Naive thymus-derived CD4-positive, alpha-beta T cell (primary cell): ENCODE results near the gene ENOX1. TPM values are rescaled to one million over a fixed set of nuclear protein-coding genes. Genes with fewer than 3 reads are reported as not detected.

Source experiments
- ATAC-seq: fragments of 150-1000 bp; cut with Tn5 transposase; 2 replicates; pipeline ENCODE4 v1.10.0; 2021; ENCODE audit warnings: mild to moderate bottlenecking, moderate library complexity
- CTCF ChIA-PET: fragments of 350-600 bp; sonication (Branson Sonifier 250); formaldehyde crosslinking; loops from one replicate; lab custom pipeline; 2021; ENCODE audit warnings: antibody characterized with exemption; lab: Charles Lee
- POLR2A ChIA-PET: fragments of 350-600 bp; sonication (Branson Sonifier 250); formaldehyde crosslinking; loops from one replicate; lab custom pipeline; 2021; ENCODE audit warnings: antibody characterized with exemption, inconsistent platforms; lab: Charles Lee
- DNase-seq, 9 donors: peaks; one replicate each; pipeline versions ENCODE4 v3.0.0 to v3.0.0-alpha.2; 2020 to 2022; ENCODE audit warnings: mixed read lengths in 1 of 9
- H3K27ac ChIP-seq: one replicate; pipeline ENCODE4 v1.7.0; 2013; ENCODE audit warnings: mild to moderate bottlenecking, low read depth, low read length, moderate library complexity
- H3K27me3 ChIP-seq, 2 donors: one replicate each; pipeline ENCODE4 v1.7.0; 2013; ENCODE audit warnings: low read length in 2 of 2, mild to moderate bottlenecking in 2 of 2, moderate library complexity in 2 of 2; ENCODE audit not compliant: control insufficient read depth in 2 of 2, insufficient read depth in 2 of 2
- H3K36me3 ChIP-seq, 3 experiments: 1 replicate in 2 of 3; 2 replicates in 1 of 3; pipeline ENCODE4 v1.7.0; 2013; ENCODE audit warnings: low read length in 3 of 3, mild to moderate bottlenecking in 3 of 3, moderate library complexity in 1 of 3; ENCODE audit not compliant: insufficient read depth in 3 of 3, control insufficient read depth in 2 of 3
- H3K4me1 ChIP-seq, 2 donors: one replicate each; pipeline ENCODE4 v1.7.0; 2013; ENCODE audit warnings: low read length in 2 of 2, mild to moderate bottlenecking in 2 of 2, moderate library complexity in 1 of 2; ENCODE audit not compliant: control insufficient read depth in 2 of 2, insufficient read depth in 2 of 2
- H3K4me3 ChIP-seq: 2 replicates; pipeline ENCODE4 v1.7.0; 2013; ENCODE audit warnings: mild to moderate bottlenecking, low read length
- H3K9me3 ChIP-seq, 3 experiments: 1 replicate in 2 of 3; 2 replicates in 1 of 3; pipeline ENCODE4 v1.7.0; 2013; ENCODE audit warnings: low read length in 3 of 3; ENCODE audit not compliant: control insufficient read depth in 2 of 3
- H3K27ac Mint-ChIP-seq, 9 donors: one replicate each; pipeline ENCODE4 v1.8.0; 2020 to 2022; ENCODE audit warnings: mixed read lengths in 9 of 9, mild to moderate bottlenecking in 8 of 9, moderate library complexity in 5 of 9, inconsistent platforms in 2 of 9
- H3K27me3 Mint-ChIP-seq, 5 donors: one replicate each; pipeline ENCODE4 v1.8.0; 2021 to 2022; ENCODE audit warnings: mixed read lengths in 5 of 5, mild to moderate bottlenecking in 1 of 5
- H3K36me3 Mint-ChIP-seq, 5 donors: one replicate each; pipeline ENCODE4 v1.8.0; 2020 to 2022; ENCODE audit warnings: mixed read lengths in 5 of 5, mild to moderate bottlenecking in 3 of 5, inconsistent platforms in 1 of 5
- H3K4me1 Mint-ChIP-seq, 7 donors: one replicate each; pipeline ENCODE4 v1.8.0; 2020 to 2022; ENCODE audit warnings: mixed read lengths in 7 of 7, mild to moderate bottlenecking in 3 of 7, inconsistent platforms in 1 of 7
- H3K4me3 Mint-ChIP-seq, 10 donors: one replicate each; pipeline ENCODE4 v1.8.0; 2020 to 2022; ENCODE audit warnings: mild to moderate bottlenecking in 10 of 10, mixed read lengths in 10 of 10, moderate library complexity in 6 of 10, inconsistent platforms in 2 of 10
- H3K9me3 Mint-ChIP-seq, 11 donors: one replicate each; pipeline ENCODE4 v1.8.0; 2020 to 2022; ENCODE audit warnings: mixed read lengths in 11 of 11, mild to moderate bottlenecking in 4 of 11, inconsistent platforms in 1 of 11, moderate library complexity in 1 of 11
- intact Hi-C, 2 donors: fragments of 100-400 bp; cut with micrococcal nuclease; formaldehyde crosslinking; loops; one replicate each; pipeline ENCODE4 v1.15.1; 2023
- polyA plus RNA-seq, 2 donors: library from polyadenylated mRNA; unstranded; fragments of 300-500 nt; fragmentation: Illumina TruSeq; gene quantifications; one replicate each; pipeline ENCODE4 v1.2.3, GENCODE V29; 2021
- total RNA-seq, 6 experiments: library from RNA in 5 of 6; stranded (reverse) in 5 of 6; gene quantifications; 1 replicate in 5 of 6; 2 replicates in 1 of 6; pipeline ENCODE4 v1.2.3 and lab custom pipeline; 2021 to 2026

The ENOX1 gene
- total and polyA plus RNA-seq, 7 experiments from 2014 or later, result 0.17 TPM; not detected in 6

DNA sequence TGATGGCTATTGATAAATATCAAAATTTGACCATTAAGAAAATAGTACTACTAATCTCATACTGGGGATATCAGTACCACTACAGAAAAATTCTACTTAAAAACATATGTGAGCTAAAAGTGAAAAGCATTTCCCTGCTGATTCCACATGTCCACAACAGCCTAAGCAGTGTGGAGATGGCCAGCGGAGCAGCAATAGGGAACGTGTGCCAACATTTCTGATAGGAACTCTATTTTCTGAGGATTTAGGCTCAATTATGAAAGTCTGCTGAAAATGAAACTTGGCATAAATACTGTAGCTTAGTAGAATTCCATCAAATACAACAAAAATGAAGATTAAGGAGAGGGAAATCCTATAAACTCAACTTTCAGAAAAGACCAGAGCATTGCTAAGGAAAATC is 311.6 kb downstream of the ENOX1 start:
- H3K4me1 Mint-ChIP-seq, result peaks cover 0 to 1% (median 0%) of the 10 kb centered on the region in 7 donors
- Histone ChIP-seq H3K27ac (no peak overlapping the region), H3K4me1 (no peaks in the 10 kb centered on the region), H3K9me3 (no peaks in the 10 kb centered on the region), H3K27me3 (no peaks in the 10 kb centered on the region), H3K36me3 (no peaks in the 10 kb centered on the region), H3K4me3 (no peak overlapping the region)
- POLR2A ChIA-PET, result no interaction called here
- no peaks in the 10 kb centered on the region for H3K36me3 Mint-ChIP-seq
- H3K4me3 Mint-ChIP-seq, result no peak overlapping the region
- no peak for DNase-seq
- intact Hi-C loops, result no loop called here
- CTCF ChIA-PET, result no interaction called here
- H3K27ac Mint-ChIP-seq, result no peak overlapping the region
- no peak for ATAC-seq
- H3K9me3 Mint-ChIP-seq, result no peaks in the 10 kb centered on the region
- peaks cover 13 to 25% (median 20%) of the 10 kb centered on the region in 5 donors for H3K27me3 Mint-ChIP-seq

DNA sequence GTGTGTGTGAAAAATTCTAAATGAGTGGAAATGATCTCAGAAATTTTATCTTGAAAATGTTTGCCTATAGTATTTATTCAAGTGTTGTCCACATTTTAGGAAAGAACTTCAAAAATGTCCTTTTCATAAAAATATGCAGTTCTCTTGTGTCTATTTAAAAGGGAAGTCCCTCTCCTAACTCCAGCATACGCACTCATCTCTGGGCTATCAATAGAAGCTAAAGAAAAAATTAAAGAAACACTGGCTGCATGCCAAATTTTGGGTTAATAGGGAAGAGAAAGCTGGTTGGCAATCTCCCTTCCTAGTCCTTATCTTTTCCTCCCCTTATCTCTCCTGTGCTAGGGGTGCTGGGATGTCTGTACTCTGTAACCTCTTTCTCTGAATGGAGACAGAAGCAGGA is 313.3 kb downstream of the ENOX1 start:
- Mint-ChIP-seq H3K36me3 (no peaks in the 10 kb centered on the region), H3K4me1 (no peaks in the 10 kb centered on the region), H3K27ac (no peak overlapping the region), H3K27me3 (peaks cover 13 to 31% (median 18%) of the 10 kb centered on the region in 5 donors), H3K9me3 (no peaks in the 10 kb centered on the region), H3K4me3 (no peak overlapping the region)
- ChIA-PET POLR2A (no interaction called here), CTCF (no interaction called here)
- Histone ChIP-seq H3K4me1 (no peaks in the 10 kb centered on the region), H3K27ac (no peak overlapping the region), H3K4me3 (no peak overlapping the region), H3K9me3 (no peaks in the 10 kb centered on the region), H3K36me3 (no peaks in the 10 kb centered on the region), H3K27me3 (no peaks in the 10 kb centered on the region)
- ATAC-seq (no peak), DNase-seq (no peak)
- intact Hi-C loops, result no loop called here

DNA sequence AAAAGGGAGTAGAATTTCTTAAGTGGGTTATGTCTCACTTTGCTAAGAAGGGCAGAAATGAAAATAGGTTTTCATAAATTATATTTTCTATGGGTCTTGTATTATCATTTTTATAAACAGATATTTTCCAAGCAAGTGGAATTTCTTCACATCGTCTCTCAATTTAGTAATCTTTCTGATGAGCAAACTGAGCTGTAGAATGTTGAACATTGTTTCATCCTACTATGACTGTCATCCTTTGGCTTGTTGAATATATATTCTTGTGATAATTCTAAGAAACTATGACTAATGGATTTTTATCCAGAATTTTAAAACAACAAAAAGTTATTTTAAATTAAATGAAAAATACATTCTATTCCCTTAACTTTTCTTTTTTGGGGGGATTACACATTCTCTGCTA is 313.8 kb downstream of the ENOX1 start:
- Mint-ChIP-seq H3K4me3 (no peak overlapping the region), H3K9me3 (no peaks in the 10 kb centered on the region), H3K36me3 (no peaks in the 10 kb centered on the region), H3K27ac (no peak overlapping the region), H3K4me1 (no peaks in the 10 kb centered on the region), H3K27me3 (peaks cover 13 to 35% (median 18%) of the 10 kb centered on the region in 5 donors)
- Histone ChIP-seq H3K4me3 (no peak overlapping the region), H3K27me3 (no peaks in the 10 kb centered on the region), H3K27ac (no peak overlapping the region), H3K4me1 (no peaks in the 10 kb centered on the region), H3K36me3 (no peaks in the 10 kb centered on the region), H3K9me3 (no peaks in the 10 kb centered on the region)
- ChIA-PET POLR2A (no interaction called here), CTCF (no interaction called here)
- DNase-seq, result no peak
- ATAC-seq, result no peak
- intact Hi-C loops, result no loop called here

DNA sequence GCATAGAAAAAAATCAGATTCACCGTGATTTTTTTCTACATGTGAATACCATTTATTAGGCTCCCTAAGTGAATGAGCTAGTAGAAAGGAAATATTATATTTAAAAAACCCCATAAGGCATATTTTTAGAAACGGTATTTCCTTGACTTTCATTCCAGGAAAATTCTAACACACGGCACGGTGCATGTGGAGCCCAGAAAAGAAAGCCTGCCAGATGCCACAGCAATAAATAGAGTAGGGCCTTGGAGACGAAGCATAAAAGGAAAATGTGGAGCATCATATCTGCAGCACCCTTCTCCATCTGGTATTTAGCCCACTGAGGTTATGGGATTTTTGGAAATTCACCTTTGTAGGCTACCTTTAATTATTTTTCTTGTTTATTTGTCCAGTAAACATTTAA is 314.4 kb downstream of the ENOX1 start:
- ATAC-seq, result no peak
- CTCF ChIA-PET, result interaction anchor here (0.8 kb wide), 1 partner anchor 27 kb away, joined by 3 read pairs; no protein-coding TSS in a partner anchor

DNA sequence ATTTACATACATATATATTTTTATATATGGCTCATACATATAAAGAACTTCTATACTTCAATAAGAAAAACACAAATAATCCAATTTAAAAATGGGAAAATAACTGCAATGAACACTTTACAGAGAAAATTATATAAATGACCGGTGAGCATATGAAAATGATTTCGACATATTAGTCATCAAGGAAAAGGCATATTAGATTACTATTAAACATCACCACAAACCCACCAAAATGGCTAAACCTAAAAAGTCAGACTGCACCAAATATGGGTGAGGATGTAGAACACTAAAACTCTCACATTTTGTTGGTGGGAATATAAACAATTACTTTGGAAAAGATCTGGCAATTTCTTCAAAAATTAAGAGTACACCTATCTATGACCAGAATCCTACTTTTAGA is 316.2 kb downstream of the ENOX1 start:
- no peaks in the 10 kb centered on the region for H3K36me3 Mint-ChIP-seq
- CTCF ChIA-PET, result no interaction called here
- peaks cover 13 to 35% (median 15%) of the 10 kb centered on the region in 5 donors for H3K27me3 Mint-ChIP-seq
- no peaks in the 10 kb centered on the region for H3K27me3 ChIP-seq
- no peaks in the 10 kb centered on the region for H3K9me3 Mint-ChIP-seq
- DNase-seq, result no peak
- no peak overlapping the region for H3K27ac Mint-ChIP-seq
- no peaks in the 10 kb centered on the region for H3K4me1 Mint-ChIP-seq
- H3K9me3 ChIP-seq, result no peaks in the 10 kb centered on the region
- ATAC-seq, result no peak
- no peaks in the 10 kb centered on the region for H3K36me3 ChIP-seq
- intact Hi-C loops, result no loop called here
- H3K27ac ChIP-seq, result no peak overlapping the region
- H3K4me1 ChIP-seq, result no peaks in the 10 kb centered on the region
- no peak overlapping the region for H3K4me3 ChIP-seq
- no peak overlapping the region for H3K4me3 Mint-ChIP-seq
- POLR2A ChIA-PET, result no interaction called here

More for the DNA sequence above, 314.4 kb downstream of the ENOX1 start:
- POLR2A ChIA-PET, result no interaction called here
- H3K4me1 ChIP-seq, result no peaks in the 10 kb centered on the region
- peaks cover 13 to 35% (median 15%) of the 10 kb centered on the region in 5 donors for H3K27me3 Mint-ChIP-seq
- H3K9me3 ChIP-seq, result no peaks in the 10 kb centered on the region
- H3K27ac ChIP-seq, result no peak overlapping the region
- no peaks in the 10 kb centered on the region for H3K27me3 ChIP-seq
- H3K4me3 Mint-ChIP-seq, result no peak overlapping the region
- H3K27ac Mint-ChIP-seq, result no peak overlapping the region
- intact Hi-C loops, result no loop called here
- DNase-seq, result no peak
- no peaks in the 10 kb centered on the region for H3K4me1 Mint-ChIP-seq
- H3K4me3 ChIP-seq, result no peak overlapping the region
- no peaks in the 10 kb centered on the region for H3K36me3 ChIP-seq
- H3K9me3 Mint-ChIP-seq, result no peaks in the 10 kb centered on the region
- no peaks in the 10 kb centered on the region for H3K36me3 Mint-ChIP-seq

DNA sequence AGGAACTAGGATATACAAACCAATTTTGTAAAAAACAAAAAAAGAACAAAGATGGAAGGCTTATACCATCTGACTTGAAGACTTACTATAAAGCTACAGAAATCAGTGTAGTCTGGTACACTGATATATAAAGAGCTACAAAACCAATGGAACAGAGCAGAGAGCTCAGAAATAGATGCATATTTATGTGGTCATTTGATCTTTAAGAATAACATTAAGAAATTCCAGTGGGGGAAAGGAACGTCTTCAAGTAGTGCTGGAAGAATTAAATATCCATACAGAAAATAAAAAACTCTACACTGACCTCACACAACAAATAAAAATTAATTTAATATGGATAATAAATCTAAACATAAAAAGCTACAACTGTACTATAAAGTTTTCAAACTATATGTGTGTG is 317.0 kb downstream of the ENOX1 start:
- Histone ChIP-seq H3K4me1 (no peaks in the 10 kb centered on the region), H3K9me3 (no peaks in the 10 kb centered on the region), H3K27ac (no peak overlapping the region), H3K27me3 (no peaks in the 10 kb centered on the region), H3K4me3 (no peak overlapping the region), H3K36me3 (no peaks in the 10 kb centered on the region)
- Mint-ChIP-seq H3K9me3 (no peaks in the 10 kb centered on the region), H3K27me3 (peaks cover 13 to 31% (median 15%) of the 10 kb centered on the region in 5 donors), H3K27ac (no peak overlapping the region), H3K4me1 (no peaks in the 10 kb centered on the region), H3K4me3 (no peak overlapping the region), H3K36me3 (no peaks in the 10 kb centered on the region)
- DNase-seq (no peak), ATAC-seq (no peak)
- intact Hi-C loops, result no loop called here
- POLR2A ChIA-PET, result no interaction called here
- CTCF ChIA-PET, result no interaction called here

DNA sequence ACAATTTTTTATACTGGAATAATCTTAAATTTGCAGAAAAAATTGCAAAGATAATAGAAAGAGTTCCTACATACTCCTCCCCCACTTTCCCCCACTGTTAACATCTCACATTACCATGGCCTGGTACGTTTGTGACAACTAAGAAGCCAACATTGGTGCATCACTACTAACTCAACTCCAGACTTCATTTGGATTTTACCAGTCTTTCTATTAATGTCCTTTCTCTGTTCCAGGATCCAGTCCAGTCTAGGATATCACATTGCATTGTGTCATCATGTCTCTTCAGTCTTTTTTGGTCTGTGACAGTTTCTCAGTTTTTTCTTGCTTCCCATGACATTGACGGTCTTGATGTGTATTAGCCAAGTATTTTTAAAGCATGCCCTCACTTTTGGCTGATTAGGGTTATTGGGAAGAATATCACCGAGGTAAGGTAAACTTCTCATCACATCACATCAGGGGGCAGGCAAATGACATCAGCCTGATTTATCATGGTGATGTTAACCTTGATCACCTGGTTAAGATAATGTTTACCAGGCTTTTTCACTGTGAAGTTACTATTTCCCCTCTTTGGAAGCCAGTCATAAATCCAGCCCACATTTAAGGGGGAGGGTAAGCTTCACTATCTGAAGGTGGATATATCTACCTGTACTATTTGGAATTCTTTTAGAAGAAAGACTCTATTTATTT is 322.1 kb downstream of the ENOX1 start:
- Mint-ChIP-seq H3K36me3 (no peaks in the 10 kb centered on the region), H3K27me3 (peaks cover 0 to 9% (median 0%) of the 10 kb centered on the region in 5 donors), H3K27ac (no peak overlapping the region), H3K9me3 (no peaks in the 10 kb centered on the region), H3K4me3 (no peak overlapping the region), H3K4me1 (no peaks in the 10 kb centered on the region)
- H3K4me3 ChIP-seq, result no peak overlapping the region
- no peaks in the 10 kb centered on the region for H3K9me3 ChIP-seq
- H3K27ac ChIP-seq, result no peak overlapping the region
- ATAC-seq (no peak), DNase-seq (no peak)
- no peaks in the 10 kb centered on the region for H3K4me1 ChIP-seq
- intact Hi-C loops, result no loop called here
- ChIA-PET POLR2A (no interaction called here), CTCF (no interaction called here)
- no peaks in the 10 kb centered on the region for H3K36me3 ChIP-seq
- no peaks in the 10 kb centered on the region for H3K27me3 ChIP-seq
